Fibroblast of skin of left biceps (primary cell): ENCODE results near the gene PRH2.

Experiments used
- DNase-seq, 2 experiments: peaks; one replicate each; pipeline ENCODE4 v3.0.0-alpha.2; 2013; ENCODE audit warnings: low read depth in 2 of 2

Gene PRH2

DNA sequence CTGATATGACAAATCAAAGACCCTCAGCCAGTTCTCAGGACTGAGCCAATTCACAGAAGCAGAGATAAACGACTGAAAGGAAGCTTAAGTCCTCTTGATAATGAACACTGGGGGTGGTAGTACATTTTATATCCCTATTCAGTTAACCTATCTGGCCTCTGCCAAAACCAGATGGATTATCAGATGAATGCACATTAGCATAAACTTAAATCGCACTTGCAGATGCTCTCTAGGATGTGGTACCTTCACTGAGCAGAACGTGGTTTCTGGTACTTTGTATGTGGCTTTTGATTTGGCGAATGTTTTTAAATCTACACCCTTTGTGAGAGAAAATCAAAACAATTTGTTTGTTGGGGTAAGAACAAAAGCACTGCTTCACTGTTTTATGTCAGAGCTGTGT lies 31.2 kb downstream of the PRH2 start:
- no peak for DNase-seq

DNA sequence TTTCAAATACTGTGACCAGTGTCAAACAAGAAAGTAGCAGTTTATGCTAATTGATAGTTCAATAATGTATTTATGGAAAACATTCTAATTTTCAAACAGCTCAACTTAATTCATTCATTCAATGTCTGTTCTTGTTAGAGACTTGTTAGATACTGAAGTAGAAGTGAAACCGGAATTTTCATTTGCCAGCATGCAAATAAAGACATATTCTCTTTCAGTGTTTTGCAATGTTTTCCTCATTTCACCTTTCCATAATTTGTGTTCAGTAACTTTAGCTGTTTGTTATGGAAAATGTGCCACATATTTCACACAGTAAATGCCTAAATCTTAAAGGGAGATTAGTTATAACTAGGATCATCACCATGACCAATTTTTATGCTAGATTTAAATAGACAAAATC lies 36.4 kb downstream of the PRH2 start:
- no peak for DNase-seq

DNA sequence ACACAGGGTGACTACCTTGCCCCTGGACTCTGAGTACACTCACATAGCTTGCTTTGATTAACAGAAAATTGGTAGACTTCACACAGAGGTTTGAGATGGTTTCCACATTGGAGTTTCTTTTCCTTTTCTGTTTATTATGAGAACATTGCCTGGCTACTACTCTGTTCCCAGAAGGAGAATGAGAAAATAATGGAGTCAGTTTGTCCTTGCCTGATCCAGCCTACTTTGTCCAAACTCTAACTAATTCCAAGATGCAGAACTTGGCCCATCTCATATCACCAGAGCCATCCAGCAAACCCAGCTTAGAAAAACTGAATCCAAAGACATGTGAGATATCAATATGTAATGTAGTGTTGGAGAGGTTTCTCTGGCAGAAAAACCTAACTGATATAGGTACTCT lies 37.3 kb downstream of the PRH2 start:
- no peak for DNase-seq

DNA sequence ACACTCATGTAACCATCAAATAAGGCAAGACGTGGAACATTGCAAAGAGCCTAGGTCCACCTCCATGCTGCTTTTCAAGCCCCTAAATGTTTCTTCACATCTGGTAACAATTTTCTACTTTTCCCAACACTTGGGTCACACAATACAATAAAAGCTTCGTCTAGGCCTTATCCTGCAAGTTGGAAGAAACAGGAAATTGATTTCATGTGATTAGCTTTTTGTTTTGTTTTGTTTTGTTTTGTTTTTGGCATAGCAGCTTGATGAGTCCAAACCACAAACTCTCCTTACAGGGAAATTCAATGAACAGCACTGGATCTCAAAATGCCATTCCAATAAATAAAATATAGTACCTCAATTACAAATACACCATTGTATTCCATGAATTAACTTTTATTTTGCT lies 38.4 kb downstream of the PRH2 start:
- peak; percentile 32 to 40 for DNase-seq

DNA sequence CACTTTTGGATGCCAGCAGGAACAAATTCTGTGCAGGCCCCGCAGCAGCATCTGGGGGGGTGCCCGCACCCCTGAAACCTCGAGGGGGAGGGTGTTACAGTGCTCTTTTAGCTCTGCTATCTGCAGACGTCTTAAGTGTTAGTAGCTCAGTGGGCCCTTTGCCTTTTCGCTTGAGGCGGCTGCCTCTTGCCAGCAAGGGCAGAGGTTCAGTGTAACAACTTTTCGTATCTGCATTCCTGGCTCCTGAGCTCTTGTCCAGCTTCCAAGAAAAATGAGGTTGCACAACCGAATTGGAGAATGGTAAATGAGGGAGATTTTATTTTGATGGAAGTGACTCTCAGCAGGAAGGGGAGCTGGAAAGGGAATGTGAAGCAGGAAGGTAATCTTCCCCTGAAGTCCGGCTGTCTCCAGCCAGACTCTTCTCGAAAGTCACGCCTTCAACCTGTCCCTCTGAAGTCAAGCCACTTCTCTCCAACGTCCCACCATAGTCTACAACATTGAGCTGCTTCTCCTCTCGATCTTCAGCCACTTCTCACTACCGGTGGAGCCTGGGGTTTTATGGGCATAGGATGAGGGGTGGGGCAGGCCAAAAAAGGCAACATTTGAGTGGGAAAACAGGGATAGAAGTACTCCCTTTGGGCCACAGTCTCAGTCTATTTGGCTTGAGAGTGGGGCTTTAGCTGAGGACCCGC lies 39.9 kb downstream of the PRH2 start:
- peak; percentile 26 to 31 for DNase-seq

GRCh38 chr12:10974965-10975364 lies 45.9 kb downstream of the PRH2 start:
- no peak for DNase-seq

DNA sequence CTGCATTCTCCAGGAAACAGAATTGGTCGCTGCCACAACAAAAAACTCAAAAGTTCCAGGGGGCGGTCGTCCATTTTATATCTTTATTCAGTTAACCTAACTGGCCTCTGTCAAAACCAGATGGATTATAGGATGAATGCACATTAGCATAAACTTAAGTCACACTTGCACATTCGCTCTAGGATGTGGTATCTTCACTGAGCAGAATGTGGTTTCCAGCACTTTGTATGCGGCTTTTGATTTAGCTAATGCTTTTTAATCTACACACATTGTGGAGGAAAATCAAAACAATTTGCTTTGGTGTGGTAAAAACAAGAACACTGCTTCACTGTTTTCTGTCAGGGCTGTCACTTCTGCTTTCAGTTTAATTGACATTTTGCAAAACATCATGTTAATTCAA lies 53.2 kb downstream of the PRH2 start:
- no peak for DNase-seq
